Measurements from ENCODE around the gene ACCS. TPM values are rescaled to one million over a fixed set of nuclear protein-coding genes. Genes with fewer than 3 reads are reported as not detected.

The ACCS gene
- total RNA-seq, 1 donor from 2014 or later = 16.7 TPM

GRCh38 chr11:44043157-44043556 lies 22.9 kb upstream of the ACCS start:
- DNase-seq (ENCODE audit: low read depth) = no peak

GRCh38 chr11:44046182-44046581 lies 19.9 kb upstream of the ACCS start:
- peak; percentile 45 for DNase-seq (ENCODE audit: low read depth)

GRCh38 chr11:44047298-44047697 lies 18.8 kb upstream of the ACCS start:
- DNase-seq (ENCODE audit: low read depth) = no peak

DNA sequence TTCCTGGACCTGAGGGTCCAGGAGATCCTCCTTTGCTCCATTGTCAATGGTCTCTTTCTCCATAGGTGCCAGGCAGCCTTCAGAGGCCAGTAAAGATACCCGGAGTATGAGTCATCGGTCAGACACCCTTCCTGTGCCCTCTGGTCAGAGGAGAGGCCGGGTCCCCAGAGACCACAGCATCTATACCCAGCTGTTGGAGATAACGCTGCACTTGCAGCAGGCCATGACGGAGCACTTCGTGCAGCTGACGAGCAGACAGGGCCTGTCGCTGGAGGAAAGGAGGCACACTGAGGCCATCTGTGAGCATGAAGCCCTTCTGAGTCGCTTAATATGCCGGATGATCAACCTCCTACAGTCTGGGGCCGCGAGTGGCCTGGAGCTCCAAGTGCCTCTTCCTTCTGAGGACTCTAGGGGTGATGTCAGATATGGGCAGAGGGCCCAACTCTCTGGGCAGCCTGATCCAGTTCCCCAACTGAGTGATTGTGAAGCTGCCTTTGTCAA lies 18.1 kb upstream of the ACCS start, which contains the start of gene ACCSL:
ACCSL (plus strand) TSS at position 51 of the 501 bp plus-strand sequence; CDS start at position 107, 56 bp downstream.
- no peak for DNase-seq (ENCODE audit: low read depth)

DNA sequence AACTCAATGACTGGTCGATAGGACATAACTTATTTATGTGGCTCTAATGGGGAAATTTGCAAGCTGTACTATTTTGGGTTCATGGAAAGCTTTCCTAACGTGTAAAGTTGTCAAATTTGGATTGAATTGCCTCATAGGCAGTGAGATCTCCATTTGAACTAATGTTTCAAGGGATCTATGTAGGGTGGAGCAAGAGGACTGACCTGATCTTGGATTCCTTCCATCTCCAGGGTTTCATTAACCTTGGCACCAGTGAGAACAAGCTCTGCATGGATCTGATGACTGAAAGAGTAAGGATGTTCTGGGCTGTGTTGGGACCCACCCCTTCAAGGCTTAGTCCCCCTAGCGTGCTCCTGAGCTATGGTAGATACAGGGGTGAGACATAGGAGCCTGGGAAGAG lies 16.2 kb upstream of the ACCS start:
- DNase-seq (ENCODE audit: low read depth) = no peak

DNA sequence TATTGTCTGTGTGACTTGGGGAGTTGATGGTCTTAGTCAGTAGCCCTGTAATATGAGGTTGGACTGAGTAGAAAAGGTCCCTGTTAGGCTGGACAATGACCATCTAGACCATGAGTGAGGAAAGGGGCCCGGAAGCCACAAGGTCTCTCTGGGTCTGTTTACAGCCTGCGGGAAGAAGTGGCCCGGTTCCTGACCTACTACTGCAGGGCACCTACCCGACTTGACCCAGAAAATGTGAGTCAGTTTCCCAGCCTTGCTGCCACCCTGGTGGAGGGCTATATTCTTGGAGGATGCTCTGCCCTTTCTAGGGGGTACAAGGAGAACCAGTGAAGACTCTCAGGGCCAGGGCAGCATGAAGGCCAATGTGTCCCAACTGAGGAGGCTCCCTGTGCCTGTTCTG lies 14.9 kb upstream of the ACCS start:
- DNase-seq (ENCODE audit: low read depth) = no peak

- no peak for DNase-seq (ENCODE audit: low read depth)
Measured at GRCh38 chr11:44057340-44057739, 8.7 kb upstream of the ACCS start.

DNA sequence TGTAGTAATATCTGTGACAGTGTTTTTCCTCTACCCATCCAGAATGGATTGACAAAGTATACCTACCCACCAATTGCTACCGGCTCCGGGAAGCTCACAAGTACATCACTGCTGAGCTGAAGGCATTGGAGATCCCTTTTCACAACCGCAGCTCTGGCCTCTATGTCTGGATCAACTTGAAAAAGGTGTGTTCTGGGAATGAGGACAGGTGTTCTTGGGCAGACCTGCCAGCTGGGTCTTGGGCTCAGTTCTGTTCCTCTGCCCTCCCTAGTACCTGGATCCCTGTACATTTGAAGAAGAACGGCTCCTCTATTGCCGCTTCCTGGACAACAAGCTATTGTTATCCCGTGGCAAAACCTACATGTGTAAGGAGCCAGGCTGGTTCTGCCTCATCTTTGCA lies 7.8 kb upstream of the ACCS start:
- DNase-seq (ENCODE audit: low read depth) = no peak

GRCh38 chr11:44065161-44065661 lies 859 bp upstream of the ACCS start:
- no peak for DNase-seq (ENCODE audit: low read depth)

DNA sequence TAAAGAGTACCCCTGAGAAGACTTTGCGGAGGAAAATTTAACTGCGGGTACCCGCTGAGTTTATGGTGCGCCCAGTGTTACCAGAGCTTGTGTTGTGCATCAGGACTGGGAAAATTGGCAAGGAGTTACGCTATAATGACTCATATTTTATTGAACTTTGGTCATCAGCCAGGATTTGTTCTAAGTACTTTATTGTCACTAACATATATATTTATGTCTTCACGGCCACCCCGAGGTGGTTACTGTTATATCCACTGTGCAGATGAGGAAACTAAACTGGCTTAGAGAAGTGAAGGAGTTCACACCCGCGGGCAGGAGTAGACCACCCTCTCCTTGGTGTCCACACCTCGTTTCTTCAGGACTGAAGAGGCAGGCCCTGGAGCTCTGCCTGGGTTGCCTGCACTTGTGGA lies 667 bp downstream of the ACCS start:
- DNase-seq (ENCODE audit: low read depth) = peak; percentile 65

- no peak for DNase-seq (ENCODE audit: low read depth)
Measured at GRCh38 chr11:44067266-44067665, 1.2 kb downstream of the ACCS start.

DNA sequence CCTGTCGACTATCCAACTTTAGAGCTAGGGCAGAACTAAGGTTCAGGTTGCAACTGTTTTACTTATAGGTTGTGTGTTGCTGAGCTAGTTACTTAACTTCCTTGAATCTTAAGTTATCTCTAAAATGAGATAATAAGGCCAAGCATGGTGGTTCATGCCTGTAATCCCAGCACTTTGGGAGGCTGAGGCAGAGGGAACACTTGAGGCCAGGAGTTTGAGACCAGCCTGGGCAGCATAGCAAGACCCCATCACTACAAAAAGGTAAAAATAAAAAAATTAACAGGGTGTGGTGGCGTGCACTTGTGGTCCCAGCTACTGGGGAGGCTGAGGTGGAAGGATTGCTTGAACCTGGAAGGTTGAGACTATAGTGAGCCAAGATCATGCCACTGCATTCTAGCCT lies 2.1 kb downstream of the ACCS start:
- DNase-seq (ENCODE audit: low read depth) = no peak

GRCh38 chr11:44071157-44071556 lies 5.1 kb downstream of the ACCS start:
- DNase-seq (ENCODE audit: low read depth) = no peak

DNA sequence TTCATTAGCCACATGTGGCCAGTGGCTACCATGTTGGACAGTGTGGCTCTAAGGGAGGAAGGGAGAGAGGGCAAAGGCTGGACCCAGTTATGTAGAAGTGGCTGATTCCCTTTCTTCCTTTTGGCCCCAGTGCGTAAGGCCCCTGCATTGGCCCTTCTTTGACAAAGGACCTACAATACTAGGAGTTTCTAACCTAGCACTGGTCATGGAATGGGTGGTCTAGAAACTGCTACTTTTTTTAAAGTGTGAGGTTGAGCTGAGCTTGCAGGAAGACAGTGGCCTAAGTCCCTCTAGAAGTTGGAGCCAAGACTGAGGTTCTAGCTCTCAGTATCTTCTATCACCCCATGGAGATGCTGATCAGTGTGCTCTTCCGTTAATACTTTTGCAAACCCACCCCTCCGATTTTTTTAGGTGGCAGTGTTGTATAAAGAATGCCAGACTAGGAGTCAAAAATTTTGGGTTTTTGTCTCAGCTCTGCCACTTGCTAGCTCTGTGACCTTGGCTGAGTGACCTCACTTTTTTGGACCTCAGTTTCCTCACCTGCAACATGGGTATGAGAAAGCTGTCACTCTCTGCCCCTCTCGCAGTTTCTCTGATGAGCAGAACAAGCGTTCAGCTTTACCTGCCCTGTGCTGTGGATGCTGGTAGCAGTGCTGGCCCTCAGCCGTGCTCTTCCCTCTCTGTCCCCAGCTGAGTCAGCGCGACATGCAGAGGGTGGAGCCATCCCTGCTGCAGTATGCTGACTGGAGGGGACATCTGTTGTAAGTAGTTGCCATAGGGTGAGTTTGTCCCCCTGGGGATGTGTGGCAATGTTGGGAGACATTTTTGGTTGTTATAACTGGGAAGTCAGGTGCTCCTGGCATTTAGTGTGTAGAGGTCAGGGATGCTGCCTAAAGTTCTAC lies 6.9 kb downstream of the ACCS start:
- no peak for DNase-seq (ENCODE audit: low read depth)

DNA sequence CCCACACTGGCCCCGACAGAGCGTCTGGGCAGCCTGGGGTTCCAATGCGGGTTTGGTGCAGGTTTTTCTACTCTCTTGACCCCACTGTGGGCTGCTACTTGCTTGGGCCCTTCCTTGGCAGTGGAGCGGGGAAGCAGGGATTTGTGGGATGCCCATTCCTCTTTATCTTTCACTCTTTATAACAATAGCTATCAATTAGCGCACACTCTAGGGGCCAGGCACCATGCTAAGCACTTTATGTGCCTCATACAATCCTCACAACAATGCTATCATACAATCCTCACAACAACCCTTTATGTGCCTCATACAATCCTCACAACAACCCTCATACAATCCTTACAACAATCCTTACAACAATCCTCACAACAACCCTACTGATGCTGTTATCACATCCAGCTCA lies 12.7 kb downstream of the ACCS start:
- DNase-seq (ENCODE audit: low read depth) = no peak

GRCh38 chr11:44079376-44079775 lies 13.3 kb downstream of the ACCS start:
- DNase-seq (ENCODE audit: low read depth) = no peak

DNA sequence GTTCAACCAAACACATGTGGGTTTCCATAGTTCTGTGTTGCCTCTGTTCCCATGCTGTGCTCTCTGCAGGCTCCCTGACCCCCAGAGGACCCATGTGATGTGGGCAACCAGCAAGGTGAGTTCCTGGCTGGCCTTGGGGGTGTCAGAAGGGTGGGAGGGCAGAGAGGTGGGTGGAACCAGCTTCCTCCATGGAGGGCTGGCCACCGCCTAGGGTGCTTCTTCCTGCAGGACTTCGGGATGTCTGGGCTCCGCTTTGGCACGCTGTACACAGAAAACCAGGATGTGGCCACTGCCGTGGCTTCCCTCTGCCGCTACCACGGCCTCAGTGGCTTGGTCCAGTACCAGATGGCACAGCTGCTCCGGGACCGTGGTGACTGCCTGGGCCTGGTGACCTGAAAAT lies 14.9 kb downstream of the ACCS start:
- no peak for DNase-seq (ENCODE audit: low read depth)

DNA sequence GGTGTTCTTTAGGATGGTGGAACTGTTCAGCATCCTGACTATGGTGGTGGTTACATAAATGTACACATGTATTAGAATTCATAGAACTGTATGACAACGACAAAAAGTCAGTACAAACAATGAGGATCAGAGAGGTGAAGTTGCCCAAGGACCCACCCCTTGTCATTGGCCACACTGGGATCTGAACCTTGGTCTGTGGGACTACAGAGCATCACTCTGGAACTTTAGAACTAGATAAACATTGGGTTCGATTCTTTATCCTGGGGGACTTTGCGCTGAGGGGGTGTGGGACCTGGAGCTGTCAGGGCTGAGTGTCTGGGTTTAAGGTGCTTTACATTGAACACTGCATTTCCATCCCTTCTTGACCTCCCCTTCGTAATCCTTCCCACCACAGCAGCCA lies 16.6 kb downstream of the ACCS start:
- no peak for DNase-seq (ENCODE audit: low read depth)

- DNase-seq (ENCODE audit: low read depth) = no peak
Measured at GRCh38 chr11:44083433-44083832, 17.4 kb downstream of the ACCS start.

DNA sequence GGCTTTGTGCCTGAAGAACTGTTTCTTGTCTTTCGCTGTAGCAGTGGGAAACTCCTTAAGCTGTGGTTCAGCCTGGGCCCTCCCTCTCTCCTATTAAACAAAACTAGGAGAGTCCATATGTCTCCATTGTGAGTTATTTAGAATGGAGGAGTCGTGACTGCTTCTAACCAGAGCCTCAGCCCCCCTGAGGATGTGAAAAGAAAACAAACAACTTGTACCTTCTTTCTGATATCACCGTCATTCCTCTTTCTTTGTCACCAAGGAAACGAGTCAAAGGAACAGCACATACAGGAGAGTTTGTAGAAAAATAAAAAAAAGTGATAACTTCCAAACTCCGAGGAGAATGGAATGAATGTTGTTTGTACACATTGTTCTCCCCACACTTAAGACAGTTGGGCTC lies 17.8 kb downstream of the ACCS start:
- DNase-seq (ENCODE audit: low read depth) = no peak

DNA sequence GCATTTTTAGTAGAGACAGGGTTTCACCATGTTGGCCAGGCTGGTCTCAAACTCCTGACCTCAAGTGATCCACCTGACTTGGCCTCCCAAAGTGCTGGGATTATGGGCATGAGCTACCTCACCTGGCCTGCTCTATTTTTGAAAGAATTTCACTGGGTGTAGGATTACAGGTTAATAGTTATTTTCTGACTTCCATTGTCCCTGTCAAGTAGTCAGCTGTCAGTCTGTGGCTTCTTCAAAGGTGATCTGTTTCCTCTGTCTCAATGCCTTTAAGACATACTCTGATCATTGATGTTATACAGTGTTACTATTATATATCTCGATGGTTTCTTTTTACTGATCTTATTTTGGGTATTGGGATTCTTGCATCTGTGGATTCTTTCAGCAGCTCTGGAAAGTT lies 19.3 kb downstream of the ACCS start:
- DNase-seq (ENCODE audit: low read depth) = no peak

GRCh38 chr11:44088377-44088776 lies 22.3 kb downstream of the ACCS start:
- no peak for DNase-seq (ENCODE audit: low read depth)

DNA sequence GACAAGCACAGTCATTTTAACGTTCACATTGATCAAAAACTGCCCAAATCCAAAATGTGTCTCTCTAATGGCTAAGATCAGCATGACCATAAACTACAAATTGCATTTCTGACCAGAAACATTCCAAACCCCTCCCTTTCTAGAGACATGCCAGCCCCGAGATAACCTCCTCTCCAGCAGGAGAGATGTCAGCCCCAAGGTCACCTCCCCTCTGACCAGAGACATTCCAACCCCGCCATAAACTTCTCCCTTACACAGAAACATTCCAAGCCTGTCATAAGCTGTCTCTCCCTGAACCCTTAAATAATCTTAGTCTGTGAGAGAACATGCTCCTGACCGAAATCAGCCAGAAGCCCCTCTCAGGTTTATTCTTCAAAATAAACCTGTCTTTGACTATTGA lies 22.8 kb downstream of the ACCS start:
- DNase-seq (ENCODE audit: low read depth) = no peak

Measured in renal cortical epithelial cell (primary cell).